K562 (cell line): Measurements from ENCODE around the gene FRAT2. TPM values are rescaled to one million over a fixed set of nuclear protein-coding genes. Genes with fewer than 3 reads are reported as not detected.

Experiments
- CHD1 ChIP-seq: fragments of 200-600 bp; sonication (generic); IDR thresholded peaks from one replicate; pipeline ENCODE4 v1.6.1; 2012; ENCODE audit warnings: mild to moderate bottlenecking, moderate library complexity, low read length, inconsistent platforms
- HDAC2 ChIP-seq: fragments of 450-650 bp; IDR thresholded peaks from 2 replicates; pipeline ENCODE4 v1.6.1; 2016; ENCODE audit warnings: mild to moderate bottlenecking
- NR4A1 ChIP-seq, 2 experiments: fragments of 250-450 bp in 1 of 2; fragments of 450-650 bp in 1 of 2; sonication (Bioruptor Pico) in 1 of 2; IDR thresholded peaks; 2 replicates each; pipeline versions ENCODE4 v1.4.0 to v1.6.1; 2016 to 2020; ENCODE audit warnings: mild to moderate bottlenecking in 2 of 2, missing compliant biosample characterization in 1 of 2, missing genetic modification characterization in 1 of 2, moderate library complexity in 1 of 2
- RREB1 ChIP-seq: fragments of 250-450 bp; sonication (Bioruptor Pico); IDR thresholded peaks from 2 replicates; pipeline ENCODE4 v1.4.0; 2020
- TAF7 ChIP-seq: fragments of 450-650 bp; IDR thresholded peaks from 2 replicates; pipeline ENCODE4 v1.6.1; 2016; ENCODE audit warnings: missing genetic modification characterization, missing compliant biosample characterization
- ZBTB11 ChIP-seq, 3 experiments: fragments of 200-800 bp in 1 of 3; fragments of 250-450 bp in 1 of 3; fragments of 450-650 bp in 1 of 3; sonication (Bioruptor Pico) in 1 of 3; sonication (Bioruptor generic) in 1 of 3; formaldehyde crosslinking in 1 of 3; IDR thresholded peaks; 2 replicates each; pipeline versions ENCODE4 v1.6.1 to v1.8.0; 2016 to 2022; ENCODE audit warnings: mild to moderate bottlenecking in 2 of 3, missing genetic modification characterization in 2 of 3, missing compliant biosample characterization in 1 of 3, moderate library complexity in 1 of 3
- ZC3H11A ChIP-seq: IDR thresholded peaks from 2 replicates; pipeline ENCODE4 v1.6.1; 2012; ENCODE audit warnings: low read depth, low read length, improper control_type of control experiment
- polyA plus RNA-seq, 8 experiments: library from polyadenylated mRNA; depleted of rRNA in 4 of 8; stranded (reverse) in 5 of 8; unstranded in 3 of 8; fragments of >200 nt; fragmentation: Nextera tagmentation in 2 of 8; fragmentation: Illumina TruSeq in 1 of 8; extraction: Ambion mirVana in 2 of 8; extraction: Trizol in 1 of 8; gene quantifications; 2 replicates each; pipeline versions ENCODE4 v1.2.1 to v1.2.3, GENCODE V29; 2011 to 2014; ENCODE audit warnings: inconsistent platforms in 1 of 8, missing spikeins in 1 of 8
- total RNA-seq, 7 experiments: library from RNA; depleted of rRNA in 6 of 7; stranded (reverse); fragments of >200 nt in 6 of 7; fragmentation: Illumina TruSeq in 2 of 7; extraction: Trizol in 2 of 7; gene quantifications; 2 replicates each; pipeline versions ENCODE4 v1.2.1 to v1.2.3, GENCODE V29; 2011 to 2021; ENCODE audit warnings: low replicate concordance in 1 of 7
- TF ChIP-seq, protein P1 (sequence below): fragments of 250-450 bp; sonication (Bioruptor Pico); IDR thresholded peaks from 2 replicates; pipeline ENCODE4 v1.4.0; 2020; ENCODE audit warnings: borderline replicate concordance

Gene FRAT2
- total and polyA plus RNA-seq, 9 of the 15 experiments (the other 6 are each of a cell fraction or from before 2014, with no cell fraction given), result 4.3 to 31.7 (median 19.5) TPM

GRCh38 chr10:97292097-97292861, 42.2 kb downstream of the FRAT2 start, which contains the start of gene ARHGAP19 (continued):
- TF ChIP-seq RREB1 (CRISPR knock-in tag), result peak; percentile 82; the same call in 1 of the 2 replicates
- TF ChIP-seq ZBTB11 (CRISPR knock-in tag; IDR thresholded peaks at IDR 0.05), result peak in 1 of 3 experiments; percentile 46; a peak in 1 of 6 replicates
- TF ChIP-seq CHD1, result peak; percentile 55
- no peak for TF ChIP-seq NR4A1 (CRISPR knock-in tag; IDR thresholded peaks at IDR 0.05)
- no peak for TF ChIP-seq NR4A1 (tag; IDR thresholded peaks at IDR 0.05)
- TF ChIP-seq ZC3H11A, result no peak
- TF ChIP-seq HDAC2, result 0 out of 2 replicates have a peak, but pooled peaks have one; percentile 25
- peak; percentile 45; the same call in 1 of the 2 replicates for TF ChIP-seq TAF7 (tag)
- TF ChIP-seq, protein P1, sequence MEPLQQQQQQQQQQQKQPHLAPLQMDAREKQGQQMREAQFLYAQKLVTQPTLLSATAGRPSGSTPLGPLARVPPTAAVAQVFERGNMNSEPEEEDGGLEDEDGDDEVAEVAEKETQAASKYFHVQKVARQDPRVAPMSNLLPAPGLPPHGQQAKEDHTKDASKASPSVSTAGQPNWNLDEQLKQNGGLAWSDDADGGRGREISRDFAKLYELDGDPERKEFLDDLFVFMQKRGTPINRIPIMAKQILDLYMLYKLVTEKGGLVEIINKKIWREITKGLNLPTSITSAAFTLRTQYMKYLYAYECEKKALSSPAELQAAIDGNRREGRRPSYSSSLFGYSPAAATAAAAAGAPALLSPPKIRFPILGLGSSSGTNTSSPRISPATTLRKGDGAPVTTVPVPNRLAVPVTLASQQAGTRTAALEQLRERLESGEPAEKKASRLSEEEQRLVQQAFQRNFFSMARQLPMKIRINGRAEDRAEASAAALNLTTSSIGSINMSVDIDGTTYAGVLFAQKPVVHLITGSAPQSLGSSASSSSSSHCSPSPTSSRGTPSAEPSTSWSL (CRISPR knock-in tag), result no peak
